KBM-7 (cell line): Measurements from ENCODE around the gene SELENOP.
"Not testable (repeated sequence)": the region's sequence is repeated elsewhere in the genome, so short reads cannot be mapped to it uniquely, and the experiment has no call there.

Experiments used
- DNase-seq: peaks from one replicate; pipeline ENCODE4 v3.0.0-alpha.2; 2015
- in situ Hi-C: fragments of 300-500 bp; cut with MboI; formaldehyde crosslinking; loops from 2 replicates; pipeline ENCODE4 v1.14.3; 2020; ENCODE audit warnings: low sequenced_read_pairs, low pct_unique_long_range_greater_than_20kb, mixed read lengths

SELENOP gene, protein sequence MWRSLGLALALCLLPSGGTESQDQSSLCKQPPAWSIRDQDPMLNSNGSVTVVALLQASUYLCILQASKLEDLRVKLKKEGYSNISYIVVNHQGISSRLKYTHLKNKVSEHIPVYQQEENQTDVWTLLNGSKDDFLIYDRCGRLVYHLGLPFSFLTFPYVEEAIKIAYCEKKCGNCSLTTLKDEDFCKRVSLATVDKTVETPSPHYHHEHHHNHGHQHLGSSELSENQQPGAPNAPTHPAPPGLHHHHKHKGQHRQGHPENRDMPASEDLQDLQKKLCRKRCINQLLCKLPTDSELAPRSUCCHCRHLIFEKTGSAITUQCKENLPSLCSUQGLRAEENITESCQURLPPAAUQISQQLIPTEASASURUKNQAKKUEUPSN

GRCh38 chr5:42811591-42812446 lies at the start of gene SELENOP:
SELENOP (minus strand) TSS chr5:42811892; CDS start chr5:42808353, 3,539 bp downstream.
- in situ Hi-C loops = no loop called here

DNA sequence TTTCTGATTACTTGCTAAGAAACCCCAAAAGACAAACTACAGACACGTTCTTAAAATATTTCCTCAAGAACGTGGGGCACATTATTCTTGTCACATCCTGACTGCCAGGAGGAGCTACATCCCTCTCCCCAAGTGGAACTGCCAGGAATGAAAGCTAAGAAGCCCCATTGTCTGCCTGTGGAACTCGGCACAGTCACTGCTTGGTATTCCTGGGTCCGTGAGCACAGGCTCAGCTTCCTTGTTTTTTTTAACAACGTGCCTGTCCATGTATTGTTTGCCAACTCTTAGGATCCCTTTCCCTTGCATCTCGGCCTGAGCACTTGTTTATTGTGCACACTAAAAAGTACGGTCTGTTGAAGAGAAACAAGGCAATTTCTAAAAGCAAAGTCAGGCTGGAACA lies 47.0 kb upstream of the SELENOP start:
- in situ Hi-C loops = no loop called here
- DNase-seq = no peak

More at GRCh38 chr5:42811591-42812446, at the start of gene SELENOP:
- DNase-seq = no peak

DNA sequence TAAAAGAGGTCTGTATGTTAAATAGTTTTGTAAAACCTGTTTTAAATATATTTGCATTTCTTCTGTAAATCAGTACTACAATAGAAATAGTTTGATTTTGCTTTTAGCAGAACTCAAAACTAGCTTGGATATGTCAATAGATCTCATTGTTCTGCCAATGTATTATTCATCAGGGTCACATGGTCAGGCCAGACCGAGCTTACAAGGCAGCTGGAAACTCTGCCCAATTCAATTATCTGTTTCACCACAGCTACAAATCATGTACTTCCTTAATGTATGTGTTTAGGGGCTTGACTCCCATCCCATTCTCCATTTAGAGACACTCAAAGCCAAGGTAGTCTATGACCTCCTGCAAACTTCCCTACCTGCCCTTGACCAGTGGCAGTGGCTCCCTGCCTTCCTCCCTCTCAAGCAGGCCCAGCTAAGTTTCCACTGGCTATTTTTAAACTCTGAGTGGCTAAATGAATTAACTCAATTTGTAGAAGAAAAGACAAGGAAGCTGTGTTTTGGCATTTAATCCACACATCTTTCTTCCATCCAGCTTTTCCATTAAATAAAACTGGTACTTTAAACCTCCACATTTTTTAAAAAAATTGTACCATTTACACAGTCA lies 46.4 kb upstream of the SELENOP start:
- in situ Hi-C loops = no loop called here
- DNase-seq = no peak

- no peak for DNase-seq
- in situ Hi-C loops = no loop called here
Observed at GRCh38 chr5:42855811-42856210, 44.1 kb upstream of the SELENOP start.

DNA sequence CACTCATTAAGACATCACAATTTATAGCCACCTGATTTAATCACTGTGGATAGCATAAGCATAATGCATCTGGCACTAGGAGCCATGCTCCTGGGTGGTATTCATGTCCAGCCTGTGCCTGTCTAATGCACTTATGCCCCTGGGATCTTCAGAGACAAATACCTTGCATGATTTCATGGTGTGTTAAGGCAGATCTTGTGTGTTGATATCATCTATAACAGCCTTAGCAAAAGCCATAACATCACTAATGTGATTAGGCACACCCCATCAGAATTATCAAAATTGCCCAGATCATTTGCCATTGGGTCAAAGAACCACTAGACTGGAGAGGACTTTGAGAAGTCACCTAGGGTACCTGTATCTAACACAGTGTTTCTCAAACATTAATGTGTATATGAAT lies 43.7 kb upstream of the SELENOP start:
- no peak for DNase-seq
- in situ Hi-C loops = no loop called here

- DNase-seq = no peak
Observed at GRCh38 chr5:42854795-42855194, 43.1 kb upstream of the SELENOP start.

DNA sequence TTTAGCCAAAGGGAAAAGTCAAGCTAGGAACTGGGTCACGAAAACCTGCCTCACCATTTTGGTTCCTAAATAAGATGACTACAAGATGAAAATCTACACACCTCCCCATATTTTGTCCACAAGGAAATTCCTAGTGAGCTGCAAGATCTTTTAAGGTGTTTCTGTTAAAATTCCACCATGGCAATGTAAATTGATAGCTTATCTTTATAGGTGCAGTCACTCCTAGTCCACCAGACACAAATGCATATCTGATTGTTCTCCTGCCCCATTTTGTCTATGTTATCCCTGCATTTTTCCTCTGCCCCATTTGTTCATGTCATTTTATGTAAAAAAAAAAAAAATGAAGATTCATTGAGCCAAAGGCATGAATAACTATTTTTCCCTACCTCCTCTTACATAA lies 41.1 kb upstream of the SELENOP start:
- no peak for DNase-seq
- in situ Hi-C loops = no loop called here

More at GRCh38 chr5:42854795-42855194, 43.1 kb upstream of the SELENOP start:
- in situ Hi-C loops = no loop called here

GRCh38 chr5:42851481-42851880 lies 39.8 kb upstream of the SELENOP start:
- in situ Hi-C loops = no loop called here
- DNase-seq = no peak

DNA sequence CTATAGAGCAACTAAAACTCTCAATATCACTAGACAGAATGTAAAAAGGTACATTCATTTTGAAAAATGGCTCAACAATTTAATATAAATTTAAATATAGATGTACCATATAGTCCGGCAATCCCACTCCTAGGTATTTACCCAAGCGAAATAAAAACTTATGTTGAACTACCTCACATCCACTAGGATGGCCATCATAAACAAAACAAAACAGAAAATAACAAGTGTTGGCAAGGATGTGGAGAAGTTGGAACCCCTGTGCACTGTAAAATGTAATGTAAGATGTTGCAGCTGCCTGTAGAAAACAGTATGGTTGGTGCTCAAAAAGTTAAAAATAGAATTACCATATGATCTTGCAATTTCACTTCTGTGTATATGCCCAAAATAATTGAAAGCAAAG lies 36.9 kb upstream of the SELENOP start:
- in situ Hi-C loops = no loop called here
- DNase-seq = no peak

DNA sequence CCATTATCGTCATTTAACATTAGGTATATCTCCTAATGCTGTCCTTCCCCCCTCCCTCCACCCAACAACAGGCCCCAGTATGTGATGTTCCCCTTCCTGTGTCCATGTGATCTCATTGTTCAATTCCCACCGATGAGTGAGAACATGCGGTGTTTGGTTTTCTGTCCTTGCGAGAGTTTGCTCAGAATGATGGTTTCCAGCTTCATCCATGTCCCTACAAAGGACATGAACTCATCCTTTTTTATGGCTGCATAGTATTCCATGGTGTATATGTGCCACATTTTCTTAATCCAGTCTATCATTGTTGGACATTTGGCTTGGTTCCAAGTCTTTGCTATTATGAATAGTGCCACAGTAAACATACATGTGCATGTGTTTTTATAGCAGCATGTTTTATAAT lies 32.7 kb upstream of the SELENOP start:
- in situ Hi-C loops, DNase-seq: not testable (repeated sequence)

GRCh38 chr5:42843675-42844292 lies 32.1 kb upstream of the SELENOP start:
- in situ Hi-C loops = no loop called here
- no peak for DNase-seq

GRCh38 chr5:42842921-42843641 lies 31.4 kb upstream of the SELENOP start:
- DNase-seq = no peak
- in situ Hi-C loops = no loop called here

DNA sequence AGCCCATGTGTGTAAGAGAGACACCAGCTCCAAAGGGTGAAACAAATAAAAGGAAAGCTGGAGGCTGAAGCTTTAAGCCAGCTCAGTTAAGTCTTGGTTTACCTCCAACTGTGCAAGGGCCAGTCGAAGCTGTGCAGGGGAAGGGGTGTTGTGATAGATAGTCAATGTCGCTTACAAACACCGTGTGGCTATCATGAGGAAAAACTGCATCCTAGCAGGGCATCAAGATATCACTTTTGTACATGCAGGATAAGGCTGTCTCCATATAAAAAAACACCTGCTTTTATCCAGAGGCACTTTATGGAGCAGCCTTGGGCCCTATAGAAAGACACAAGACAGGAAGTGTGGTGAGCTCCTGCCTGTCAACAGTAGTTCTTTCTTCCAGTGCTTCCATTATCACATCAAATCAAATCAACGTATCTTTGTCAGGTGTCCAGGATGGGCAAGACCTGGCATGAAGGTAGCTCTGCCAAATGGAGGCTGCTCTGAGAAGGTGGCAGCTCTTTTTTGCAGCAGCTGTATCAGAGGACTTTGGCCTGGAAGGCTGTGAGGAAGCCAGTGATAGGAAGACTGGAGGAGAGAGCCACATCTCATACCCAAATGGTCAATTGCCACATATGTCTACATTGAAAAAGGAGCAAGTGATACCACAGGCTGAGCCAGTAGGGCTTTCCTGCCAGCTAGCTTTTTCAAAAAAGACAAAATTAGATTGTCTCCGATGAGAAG lies 29.3 kb upstream of the SELENOP start:
- DNase-seq = no peak
- in situ Hi-C loops = no loop called here

DNA sequence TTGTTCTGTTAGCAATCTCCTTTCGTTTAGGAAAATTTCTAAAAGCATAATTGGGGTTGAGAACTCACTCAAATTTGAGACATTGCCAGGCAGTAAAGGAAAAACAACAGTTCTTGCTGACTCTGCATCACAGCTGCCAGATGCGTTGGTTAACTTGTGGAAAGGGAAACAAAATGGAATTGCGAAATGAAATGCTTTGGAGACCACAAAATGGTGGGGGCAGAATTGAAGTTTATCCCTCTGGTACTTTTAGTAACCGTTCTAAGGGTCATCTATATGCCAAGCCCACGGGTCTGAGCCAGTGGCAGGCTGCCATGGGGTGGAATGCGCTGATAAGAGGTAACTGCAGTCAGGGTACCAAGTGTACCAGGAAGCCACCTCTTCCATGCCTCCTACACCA lies 28.6 kb upstream of the SELENOP start:
- DNase-seq = peak; percentile 14
- in situ Hi-C loops = no loop called here

- no peak for DNase-seq
- in situ Hi-C loops = no loop called here
Observed at GRCh38 chr5:42839196-42839595, 27.5 kb upstream of the SELENOP start.

DNA sequence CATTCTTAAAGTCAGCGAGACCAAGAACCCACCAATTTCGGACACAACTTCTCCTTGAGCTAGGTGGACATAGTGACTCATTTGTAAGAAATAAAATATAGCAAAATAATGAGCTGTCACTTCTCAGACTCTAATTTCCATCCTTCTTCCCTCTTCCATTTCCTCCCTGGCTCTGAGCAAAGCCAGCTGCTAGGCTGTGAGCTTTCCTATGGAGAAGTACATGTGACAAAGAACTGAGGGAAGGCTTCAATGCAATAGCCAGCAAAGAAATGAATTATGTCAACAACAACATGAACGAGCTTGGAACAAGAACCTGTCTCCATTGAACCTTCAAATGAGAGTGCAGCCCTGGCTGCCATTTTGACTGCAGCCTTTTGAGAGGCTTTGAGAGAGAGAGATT lies 25.9 kb upstream of the SELENOP start:
- in situ Hi-C loops = no loop called here
- DNase-seq = no peak

- DNase-seq = no peak
- in situ Hi-C loops = no loop called here
Observed at GRCh38 chr5:42836070-42836769, 24.5 kb upstream of the SELENOP start.

DNA sequence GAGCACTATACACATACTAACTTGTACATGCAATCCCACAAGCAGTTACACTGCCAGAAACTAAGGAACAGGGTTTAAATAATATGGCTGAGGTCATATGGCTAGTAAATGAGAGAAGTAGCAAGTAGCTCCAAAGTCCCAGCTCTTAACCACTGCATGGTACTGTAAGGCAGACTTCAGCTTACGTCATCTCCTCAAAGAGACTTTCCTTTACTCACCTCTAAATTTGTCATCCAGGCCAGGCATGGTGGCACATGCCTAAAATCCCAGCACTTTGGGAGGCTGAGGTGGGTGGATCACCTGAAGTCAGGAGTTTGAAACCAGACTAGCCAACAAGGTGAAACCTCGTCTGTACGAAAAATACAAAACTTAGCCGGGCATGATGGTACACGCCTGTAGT lies 20.4 kb upstream of the SELENOP start:
- in situ Hi-C loops = no loop called here
- DNase-seq = no peak
